Osteocyte (in vitro differentiated cells): ENCODE results near the gene CENPU. TPM values are rescaled to one million over a fixed set of nuclear protein-coding genes. Genes with fewer than 3 reads are reported as not detected.

Source experiments
- DNase-seq: peaks from one replicate; pipeline ENCODE4 v3.0.0; 2021; ENCODE audit warnings: mixed read lengths; ENCODE audit not compliant: unreplicated experiment; ENCODE audit errors: extremely low spot score
- H3K27ac Mint-ChIP-seq: one replicate; pipeline ENCODE4 v1.8.0; 2021; ENCODE audit warnings: mild to moderate bottlenecking, mixed read lengths; ENCODE audit not compliant: unreplicated experiment
- H3K27me3 Mint-ChIP-seq: one replicate; pipeline ENCODE4 v1.8.0; 2021; ENCODE audit warnings: mixed read lengths; ENCODE audit not compliant: unreplicated experiment
- H3K36me3 Mint-ChIP-seq: one replicate; pipeline ENCODE4 v1.8.0; 2021; ENCODE audit warnings: mixed read lengths; ENCODE audit not compliant: unreplicated experiment
- H3K4me1 Mint-ChIP-seq: one replicate; pipeline ENCODE4 v1.8.0; 2021; ENCODE audit warnings: mixed read lengths; ENCODE audit not compliant: unreplicated experiment
- H3K4me3 Mint-ChIP-seq: one replicate; pipeline ENCODE4 v1.8.0; 2021; ENCODE audit warnings: mild to moderate bottlenecking, moderate library complexity, mixed read lengths; ENCODE audit not compliant: unreplicated experiment
- H3K9me3 Mint-ChIP-seq: one replicate; pipeline ENCODE4 v1.8.0; 2021; ENCODE audit warnings: mixed read lengths; ENCODE audit not compliant: unreplicated experiment
- CTCF ChIP-seq: fragments of 200-600 bp; sonication (generic); IDR thresholded peaks from 2 replicates; pipeline ENCODE4 v1.5.0; 2021; ENCODE audit warnings: antibody characterized with exemption, mild to moderate bottlenecking, moderate library complexity
- total RNA-seq: library from RNA; stranded (reverse); gene quantifications from 2 replicates; pipeline ENCODE4 v1.2.1, GENCODE V29; 2021

The CENPU gene
- total RNA-seq, 1 donor from 2014 or later: 6.9 TPM

GRCh38 chr4:184727430-184727829 is 6.5 kb downstream of the CENPU start:
- Mint-ChIP-seq H3K27ac (no peak overlapping the region), H3K4me3 (no peak overlapping the region), H3K9me3 (no peaks in the 10 kb centered on the region), H3K4me1 (peaks cover 22% of the 10 kb centered on the region), H3K27me3 (no peaks in the 10 kb centered on the region), H3K36me3 (no peaks in the 10 kb centered on the region)
- TF ChIP-seq CTCF: no peak
- no peak for DNase-seq

GRCh38 chr4:184722798-184723197 is 11.1 kb downstream of the CENPU start:
- TF ChIP-seq CTCF: no peak
- H3K9me3 Mint-ChIP-seq: peaks cover 15% of the 10 kb centered on the region
- H3K36me3 Mint-ChIP-seq: peaks cover 12% of the 10 kb centered on the region
- no peak overlapping the region for H3K27ac Mint-ChIP-seq
- H3K4me3 Mint-ChIP-seq: no peak overlapping the region
- no peak for DNase-seq
- no peaks in the 10 kb centered on the region for H3K27me3 Mint-ChIP-seq
- H3K4me1 Mint-ChIP-seq: no peaks in the 10 kb centered on the region

- TF ChIP-seq CTCF: no peak
- peaks cover 3% of the 10 kb centered on the region for H3K4me1 Mint-ChIP-seq
- H3K27me3 Mint-ChIP-seq: no peaks in the 10 kb centered on the region
Observed at GRCh38 chr4:184721254-184721653, 12.6 kb downstream of the CENPU start.

GRCh38 chr4:184719407-184719806 is 14.5 kb downstream of the CENPU start:
- Mint-ChIP-seq H3K27me3 (no peaks in the 10 kb centered on the region), H3K27ac (no peak overlapping the region), H3K4me1 (peaks cover 3% of the 10 kb centered on the region), H3K36me3 (peaks cover 17% of the 10 kb centered on the region), H3K9me3 (peaks cover 15% of the 10 kb centered on the region), H3K4me3 (no peak overlapping the region)
- no peak for TF ChIP-seq CTCF
- no peak for DNase-seq

More at GRCh38 chr4:184721254-184721653, 12.6 kb downstream of the CENPU start:
- Mint-ChIP-seq H3K27ac (no peak overlapping the region), H3K9me3 (peaks cover 15% of the 10 kb centered on the region), H3K36me3 (peaks cover 16% of the 10 kb centered on the region), H3K4me3 (no peak overlapping the region)
- DNase-seq: no peak

- no peak for DNase-seq
- peaks cover 7% of the 10 kb centered on the region for H3K4me1 Mint-ChIP-seq
- TF ChIP-seq CTCF: no peak
- H3K27me3 Mint-ChIP-seq: no peaks in the 10 kb centered on the region
- H3K27ac Mint-ChIP-seq: no peak overlapping the region
- H3K36me3 Mint-ChIP-seq: peaks cover 9% of the 10 kb centered on the region
- H3K4me3 Mint-ChIP-seq: no peak overlapping the region
- peaks cover 7% of the 10 kb centered on the region for H3K9me3 Mint-ChIP-seq
Observed at GRCh38 chr4:184715526-184715925, 18.4 kb downstream of the CENPU start.
